Ishikawa (cell line): Measurements from ENCODE around the gene DRD3.

Experiments used
- CEBPB ChIP-seq: IDR thresholded peaks from 2 replicates; pipeline ENCODE4 v1.6.1; 2012
- CREB1 ChIP-seq: IDR thresholded peaks from 2 replicates; pipeline ENCODE4 v1.6.1; 2012; ENCODE audit warnings: low read depth
- EGR1 ChIP-seq: IDR thresholded peaks from 2 replicates; pipeline ENCODE4 v1.6.1; 2012
- EP300 ChIP-seq: IDR thresholded peaks from 2 replicates; pipeline ENCODE4 v1.6.1; 2012; ENCODE audit warnings: borderline replicate concordance
- FOXM1 ChIP-seq: IDR thresholded peaks from 2 replicates; pipeline ENCODE4 v1.6.1; 2012; ENCODE audit warnings: low read depth, borderline replicate concordance
- NFIC ChIP-seq: IDR thresholded peaks from 2 replicates; pipeline ENCODE4 v1.6.1; 2012
- RAD21 ChIP-seq: IDR thresholded peaks from 2 replicates; pipeline ENCODE4 v1.6.1; 2012; ENCODE audit warnings: low read depth
- TAF1 ChIP-seq: IDR thresholded peaks from 2 replicates; pipeline ENCODE4 v1.6.1; 2012; ENCODE audit warnings: low read depth, mild to moderate bottlenecking
- TEAD4 ChIP-seq: IDR thresholded peaks from 2 replicates; pipeline ENCODE4 v1.6.1; 2012
- USF1 ChIP-seq: IDR thresholded peaks from 2 replicates; pipeline ENCODE4 v1.6.1; 2012
- YY1 ChIP-seq: IDR thresholded peaks from 2 replicates; pipeline ENCODE4 v1.6.1; 2012; ENCODE audit warnings: low read depth
- ZBTB7A ChIP-seq: IDR thresholded peaks from 2 replicates; pipeline ENCODE4 v1.6.1; 2012; ENCODE audit warnings: low read depth
- TF ChIP-seq, protein P1 (sequence below): IDR thresholded peaks from 2 replicates; pipeline ENCODE4 v1.6.1; 2012; ENCODE audit warnings: low read depth, mild to moderate bottlenecking

GRCh38 chr3:114223143-114223542 is 44.3 kb upstream of the DRD3 start:
- TF ChIP-seq, protein P1, sequence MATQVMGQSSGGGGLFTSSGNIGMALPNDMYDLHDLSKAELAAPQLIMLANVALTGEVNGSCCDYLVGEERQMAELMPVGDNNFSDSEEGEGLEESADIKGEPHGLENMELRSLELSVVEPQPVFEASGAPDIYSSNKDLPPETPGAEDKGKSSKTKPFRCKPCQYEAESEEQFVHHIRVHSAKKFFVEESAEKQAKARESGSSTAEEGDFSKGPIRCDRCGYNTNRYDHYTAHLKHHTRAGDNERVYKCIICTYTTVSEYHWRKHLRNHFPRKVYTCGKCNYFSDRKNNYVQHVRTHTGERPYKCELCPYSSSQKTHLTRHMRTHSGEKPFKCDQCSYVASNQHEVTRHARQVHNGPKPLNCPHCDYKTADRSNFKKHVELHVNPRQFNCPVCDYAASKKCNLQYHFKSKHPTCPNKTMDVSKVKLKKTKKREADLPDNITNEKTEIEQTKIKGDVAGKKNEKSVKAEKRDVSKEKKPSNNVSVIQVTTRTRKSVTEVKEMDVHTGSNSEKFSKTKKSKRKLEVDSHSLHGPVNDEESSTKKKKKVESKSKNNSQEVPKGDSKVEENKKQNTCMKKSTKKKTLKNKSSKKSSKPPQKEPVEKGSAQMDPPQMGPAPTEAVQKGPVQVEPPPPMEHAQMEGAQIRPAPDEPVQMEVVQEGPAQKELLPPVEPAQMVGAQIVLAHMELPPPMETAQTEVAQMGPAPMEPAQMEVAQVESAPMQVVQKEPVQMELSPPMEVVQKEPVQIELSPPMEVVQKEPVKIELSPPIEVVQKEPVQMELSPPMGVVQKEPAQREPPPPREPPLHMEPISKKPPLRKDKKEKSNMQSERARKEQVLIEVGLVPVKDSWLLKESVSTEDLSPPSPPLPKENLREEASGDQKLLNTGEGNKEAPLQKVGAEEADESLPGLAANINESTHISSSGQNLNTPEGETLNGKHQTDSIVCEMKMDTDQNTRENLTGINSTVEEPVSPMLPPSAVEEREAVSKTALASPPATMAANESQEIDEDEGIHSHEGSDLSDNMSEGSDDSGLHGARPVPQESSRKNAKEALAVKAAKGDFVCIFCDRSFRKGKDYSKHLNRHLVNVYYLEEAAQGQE = no peak
- TF ChIP-seq EP300 = no peak
- TF ChIP-seq CEBPB = no peak
- TF ChIP-seq TAF1 = no peak
- no peak for TF ChIP-seq CREB1
- TF ChIP-seq RAD21 = no peak
- TF ChIP-seq YY1 = no peak
- TF ChIP-seq EGR1 = no peak
- no peak for TF ChIP-seq FOXM1
- no peak for TF ChIP-seq ZBTB7A
- TF ChIP-seq USF1 = no peak
- TF ChIP-seq TEAD4 = no peak
- no peak for TF ChIP-seq NFIC
